A673 (cell line): ENCODE measurements around the gene GSG1. TPM values are rescaled to one million over a fixed set of nuclear protein-coding genes. Genes with fewer than 3 reads are reported as not detected.

Experiments used
- BruUV-seq: library from RNA; stranded (reverse); fragments of 400-500 nt; replicated peaks from 2 replicates; lab custom pipeline; 2021; lab: Mats Ljungman, UMichigan
- CTCF ChIA-PET: fragments of 300-600 bp; sonication (Branson Sonifier 250); formaldehyde crosslinking; loops from one replicate; lab custom pipeline; 2022; ENCODE audit warnings: antibody characterized with exemption; lab: Charles Lee
- POLR2A ChIA-PET: fragments of 300-600 bp; sonication (Branson Sonifier 250); formaldehyde crosslinking; loops from one replicate; lab custom pipeline; 2022; ENCODE audit warnings: antibody characterized with exemption; ENCODE audit not compliant: low non-redundant PET; lab: Charles Lee
- DNase-seq: peaks from one replicate; pipeline ENCODE4 v3.0.0-alpha.2; 2015; ENCODE audit warnings: low spot score
- H3K27ac ChIP-seq: fragments of 200-600 bp; sonication (generic); 2 replicates; pipeline ENCODE4 v1.5.1; 2016; ENCODE audit warnings: mixed run types, low read depth, mild to moderate bottlenecking, mixed read lengths, antibody characterized with exemption, low read length; ENCODE audit not compliant: poor library complexity, severe bottlenecking
- H3K27me3 ChIP-seq: fragments of 200-600 bp; sonication (generic); replicated peaks from 2 replicates; pipeline ENCODE4 v1.6.1; 2017; ENCODE audit warnings: mixed run types, low read depth, mild to moderate bottlenecking, mixed read lengths, antibody characterized with exemption, low read length; ENCODE audit not compliant: insufficient read depth, poor library complexity
- H3K36me3 ChIP-seq: fragments of 200-600 bp; sonication (generic); 2 replicates; pipeline ENCODE4 v1.6.1; 2016; ENCODE audit warnings: mixed run types, mild to moderate bottlenecking, mixed read lengths, antibody characterized with exemption, low read length; ENCODE audit not compliant: insufficient read depth, poor library complexity, severe bottlenecking
- H3K4me1 ChIP-seq: fragments of 200-600 bp; sonication (generic); 2 replicates; pipeline ENCODE4 v1.6.1; 2017; ENCODE audit warnings: mixed run types, mild to moderate bottlenecking, mixed read lengths, antibody characterized with exemption, low read length; ENCODE audit not compliant: insufficient read depth, poor library complexity, severe bottlenecking
- H3K4me3 ChIP-seq: fragments of 200-600 bp; sonication (generic); 2 replicates; pipeline ENCODE4 v1.5.1; 2016; ENCODE audit warnings: low read depth, mixed run types, mild to moderate bottlenecking, mixed read lengths, low read length; ENCODE audit not compliant: poor library complexity, severe bottlenecking
- H3K9me3 ChIP-seq: fragments of 200-600 bp; sonication (generic); 2 replicates; pipeline ENCODE4 v1.6.1; 2016; ENCODE audit warnings: mixed run types, low read depth, mild to moderate bottlenecking, mixed read lengths, antibody characterized with exemption, low read length; ENCODE audit not compliant: poor library complexity, severe bottlenecking
- CTCF ChIP-seq: fragments of 300-800, 200-600 bp; sonication (generic); conservative IDR thresholded peaks from 2 replicates; pipeline ENCODE4 v1.5.1; 2017; ENCODE audit warnings: low read depth, mild to moderate bottlenecking, antibody characterized with exemption, low read length, moderate library complexity, mixed read lengths
- EZH2 ChIP-seq: fragments of 200-600 bp; sonication (generic); IDR thresholded peaks from 2 replicates; pipeline ENCODE4 v1.6.1; 2017; ENCODE audit warnings: borderline replicate concordance, low read depth, mild to moderate bottlenecking, mixed read lengths, antibody characterized with exemption, low read length; ENCODE audit not compliant: poor library complexity, severe bottlenecking
- intact Hi-C: fragments of 100-400 bp; cut with micrococcal nuclease; formaldehyde crosslinking; loops from one replicate; pipeline ENCODE4 v1.10.0; 2022; ENCODE audit not compliant: unreplicated experiment
- total RNA-seq: library from RNA; stranded (reverse); gene quantifications from 2 replicates; pipeline ENCODE4 v1.2.3, GENCODE V29; 2021

Gene GSG1
- total RNA-seq, 1 experiment from 2014 or later, result 0.24 TPM

- TF ChIP-seq CTCF (no peak), EZH2 (no peak)
- H3K4me3 ChIP-seq, result peak overlapping the region; percentile 25
- H3K36me3 ChIP-seq, result no peaks in the 10 kb centered on the region
- H3K27me3 ChIP-seq, result no peaks in the 10 kb centered on the region
- H3K27ac ChIP-seq, result peak overlapping the region; percentile 70
- peaks cover 30% of the 10 kb centered on the region for H3K4me1 ChIP-seq
- peak; percentile 89 for DNase-seq
- ChIA-PET POLR2A (interaction anchor here (0.5 to 0.8 kb wide), 3 partner anchors 14 to 84 kb away, joined by 3 read pairs; partner anchors contain the start of gene EMP1), CTCF (no interaction called here)
- BruUV-seq, result no TSS peak
- intact Hi-C loops, result no loop called here
- H3K9me3 ChIP-seq, result no peaks in the 10 kb centered on the region
Measured at GRCh38 chr12:13114251-13115052, 11.0 kb upstream of the GSG1 start.

GRCh38 chr12:13112968-13113367, 9.5 kb upstream of the GSG1 start:
- no peak overlapping the region for H3K4me3 ChIP-seq
- TF ChIP-seq CTCF (no peak), EZH2 (no peak)
- H3K27ac ChIP-seq, result no peak overlapping the region
- intact Hi-C loops, result no loop called here
- BruUV-seq, result no TSS peak
- ChIA-PET CTCF (no interaction called here), POLR2A (no interaction called here)
- peaks cover 7% of the 10 kb centered on the region for H3K9me3 ChIP-seq
- no peaks in the 10 kb centered on the region for H3K36me3 ChIP-seq
- H3K27me3 ChIP-seq, result no peaks in the 10 kb centered on the region
- DNase-seq, result no peak
- peaks cover 30% of the 10 kb centered on the region for H3K4me1 ChIP-seq

GRCh38 chr12:13106666-13107065, 3.2 kb upstream of the GSG1 start:
- ChIA-PET CTCF (no interaction called here), POLR2A (no interaction called here)
- TF ChIP-seq CTCF (no peak), EZH2 (no peak)
- Histone ChIP-seq H3K9me3 (peaks cover 8% of the 10 kb centered on the region), H3K27me3 (no peaks in the 10 kb centered on the region), H3K4me3 (no peak overlapping the region), H3K4me1 (peaks cover 7% of the 10 kb centered on the region), H3K27ac (no peak overlapping the region), H3K36me3 (no peaks in the 10 kb centered on the region)
- intact Hi-C loops, result no loop called here
- BruUV-seq, result no TSS peak
- DNase-seq, result no peak
